Endothelial cell of umbilical vein (primary cell): Measurements from ENCODE around the gene GRIK1. TPM values are rescaled to one million over a fixed set of nuclear protein-coding genes. Genes with fewer than 3 reads are reported as not detected.

ENCODE experiments used
- BruUV-seq: library from RNA; stranded (reverse); fragments of 400-500 nt; replicated peaks from 2 replicates; lab custom pipeline; 2021; lab: Mats Ljungman, UMichigan
- CTCF ChIA-PET: fragments of 300-600, 350-600 bp; sonication (Branson Sonifier 250); formaldehyde crosslinking; loops from one replicate; lab custom pipeline; 2021; ENCODE audit warnings: antibody characterized with exemption, inconsistent platforms; lab: Charles Lee
- POLR2A ChIA-PET: fragments of 300-600, 350-600 bp; sonication (Branson Sonifier 250); formaldehyde crosslinking; loops from one replicate; lab custom pipeline; 2021; ENCODE audit warnings: antibody characterized with exemption, inconsistent platforms; lab: Charles Lee
- DNase-seq: peaks from one replicate; pipeline ENCODE4 v3.0.0-alpha.2; 2011; ENCODE audit warnings: low read depth, low spot score
- FAIRE-seq: peaks from 2 replicates; lab custom pipeline; 2011; peaks lifted over from hg19 to GRCh38; lab: Jason Lieb, UNC
- H2AFZ ChIP-seq: 2 replicates; pipeline ENCODE4 v1.6.0; 2012; ENCODE audit warnings: low read depth, low read length, control low read depth, inconsistent platforms
- H3K27ac ChIP-seq: 2 replicates; pipeline ENCODE4 v1.5.1; 2011; ENCODE audit warnings: low read depth, mild to moderate bottlenecking, control low read depth, low read length, moderate library complexity; ENCODE audit not compliant: insufficient read depth
- H3K27me3 ChIP-seq, 2 experiments: 2 replicates each; pipeline versions ENCODE4 v1.6.0 to v1.6.1; 2011; ENCODE audit warnings: low read length in 2 of 2, mixed read lengths in 1 of 2; ENCODE audit not compliant: control insufficient read depth in 2 of 2, insufficient read depth in 2 of 2
- H3K36me3 ChIP-seq, 2 experiments: 2 replicates in 1 of 2; 3 replicates in 1 of 2; pipeline ENCODE4 v1.5.1; 2011; ENCODE audit warnings: low read length in 2 of 2, mild to moderate bottlenecking in 1 of 2, moderate library complexity in 1 of 2; ENCODE audit not compliant: control insufficient read depth in 2 of 2, insufficient read depth in 2 of 2; ENCODE audit errors: extremely low read depth in 1 of 2
- H3K4me1 ChIP-seq: 3 replicates; pipeline ENCODE4 v1.5.1; 2011; ENCODE audit warnings: mild to moderate bottlenecking, low read length; ENCODE audit not compliant: control insufficient read depth, insufficient read depth; ENCODE audit errors: extremely low read depth
- H3K4me2 ChIP-seq: 2 replicates; pipeline ENCODE4 v1.6.1; 2011; ENCODE audit warnings: low read length, control low read depth, mixed read lengths; ENCODE audit not compliant: insufficient read depth
- H3K4me3 ChIP-seq, 3 experiments: fragments of 200-600 bp in 1 of 3; sonication (generic), shearing (Covaris generic) in 1 of 3; replicated peaks in 1 of 3; 2 replicates each; pipeline ENCODE4 v1.5.1; 2011 to 2016; ENCODE audit warnings: control low read depth in 3 of 3, low read length in 3 of 3, mild to moderate bottlenecking in 2 of 3, inconsistent platforms in 1 of 3, low read depth in 1 of 3, moderate library complexity in 1 of 3; ENCODE audit not compliant: insufficient read depth in 1 of 3
- H3K79me2 ChIP-seq: 2 replicates; pipeline ENCODE4 v1.6.0; 2012; ENCODE audit warnings: low read length, inconsistent platforms; ENCODE audit not compliant: control insufficient read depth, insufficient read depth
- H3K9ac ChIP-seq: replicated peaks from 2 replicates; pipeline ENCODE3; 2011; ENCODE audit warnings: low read length, control low read depth; ENCODE audit not compliant: insufficient read depth; ENCODE audit errors: extremely low read depth
- H3K9me1 ChIP-seq: replicated peaks from 3 replicates; pipeline ENCODE4 v1.6.0; 2011; ENCODE audit warnings: mild to moderate bottlenecking, low read length; ENCODE audit not compliant: control insufficient read depth, insufficient read depth; ENCODE audit errors: extremely low read depth
- H3K9me3 ChIP-seq: replicated peaks from 2 replicates; pipeline ENCODE4 v1.5.1; 2012; ENCODE audit warnings: low read length, inconsistent platforms; ENCODE audit not compliant: control insufficient read depth, insufficient read depth
- H4K20me1 ChIP-seq: replicated peaks from 2 replicates; pipeline ENCODE3; 2011; ENCODE audit warnings: mild to moderate bottlenecking, low read length; ENCODE audit not compliant: control insufficient read depth, insufficient read depth; ENCODE audit errors: extremely low read depth
- EZH2 ChIP-seq: IDR thresholded peaks from 2 replicates; pipeline ENCODE4 v1.6.1; 2012; ENCODE audit warnings: borderline replicate concordance, low read depth, mild to moderate bottlenecking, moderate library complexity, low read length, inconsistent platforms; ENCODE audit not compliant: severe bottlenecking
- FOS ChIP-seq: IDR thresholded peaks from 2 replicates; pipeline ENCODE4 v1.6.1; 2011; ENCODE audit warnings: mild to moderate bottlenecking, low read length, moderate library complexity, borderline replicate concordance; ENCODE audit not compliant: insufficient read depth
- GATA2 ChIP-seq: IDR thresholded peaks from 2 replicates; pipeline ENCODE4 v1.7.0; 2011; ENCODE audit warnings: low read depth, mild to moderate bottlenecking, moderate library complexity, mixed read lengths, low read length; ENCODE audit not compliant: insufficient read length, insufficient read depth
- JUN ChIP-seq: IDR thresholded peaks from 2 replicates; pipeline ENCODE4 v1.6.1; 2011; ENCODE audit warnings: borderline replicate concordance, low read depth; ENCODE audit not compliant: insufficient read length, insufficient read depth
- MYC ChIP-seq: IDR thresholded peaks from one replicate; pipeline ENCODE4 v1.6.1; 2011; ENCODE audit warnings: mild to moderate bottlenecking, low read depth, low read length
- POLR2A ChIP-seq: IDR thresholded peaks from 2 replicates; pipeline ENCODE4 v1.6.1; 2012; ENCODE audit warnings: low read depth, mild to moderate bottlenecking, control low read depth, low read length
- POLR2AphosphoS5 ChIP-seq: IDR thresholded peaks from 2 replicates; pipeline ENCODE4 v1.6.1; 2012; ENCODE audit warnings: low read depth, mild to moderate bottlenecking, control low read depth, low read length, moderate library complexity; ENCODE audit not compliant: insufficient read depth
- dilution Hi-C: fragments of 300-500 bp; cut with MboI; formaldehyde crosslinking; loops from one replicate; pipeline ENCODE4 v1.15.0; 2019; ENCODE audit warnings: low sequenced_read_pairs; ENCODE audit not compliant: extremely low pct_ligation_motif_present
- intact Hi-C: fragments of 100-400 bp; cut with micrococcal nuclease; formaldehyde crosslinking; loops from one replicate; pipeline ENCODE4 v1.10.0; 2022
- polyA plus RNA-seq, 4 experiments: library from polyadenylated mRNA; depleted of rRNA in 3 of 4; stranded (reverse) in 3 of 4; unstranded in 1 of 4; fragments of >200 nt; gene quantifications; 2 replicates each; pipeline versions ENCODE4 v1.2.1 to v1.2.3, GENCODE V29; 2011 to 2012; ENCODE audit warnings: missing spikeins in 1 of 4
- total RNA-seq: library from RNA; stranded (reverse); gene quantifications from 2 replicates; pipeline ENCODE4 v1.2.3, GENCODE V29; 2021
- TF ChIP-seq, protein P1 (sequence below), 2 donors: IDR thresholded peaks; 1 replicate in 1 of 2; 2 replicates in 1 of 2; pipeline ENCODE4 v1.5.1; 2011; ENCODE audit warnings: low read length in 2 of 2, mild to moderate bottlenecking in 2 of 2, moderate library complexity in 2 of 2, control low read depth in 1 of 2, inconsistent platforms in 1 of 2, low read depth in 1 of 2; ENCODE audit not compliant: insufficient read depth in 1 of 2; ENCODE audit errors: extremely low read depth in 1 of 2
- TF ChIP-seq, protein P2 (sequence below): IDR thresholded peaks from 2 replicates; pipeline ENCODE4 v1.6.1; 2011; ENCODE audit not compliant: insufficient read depth, insufficient read length

GRIK1 gene
- total and polyA plus RNA-seq, 2 donors (not counting 3 experiments of a cell fraction or from before 2014, with no cell fraction given) = not detected

DNA sequence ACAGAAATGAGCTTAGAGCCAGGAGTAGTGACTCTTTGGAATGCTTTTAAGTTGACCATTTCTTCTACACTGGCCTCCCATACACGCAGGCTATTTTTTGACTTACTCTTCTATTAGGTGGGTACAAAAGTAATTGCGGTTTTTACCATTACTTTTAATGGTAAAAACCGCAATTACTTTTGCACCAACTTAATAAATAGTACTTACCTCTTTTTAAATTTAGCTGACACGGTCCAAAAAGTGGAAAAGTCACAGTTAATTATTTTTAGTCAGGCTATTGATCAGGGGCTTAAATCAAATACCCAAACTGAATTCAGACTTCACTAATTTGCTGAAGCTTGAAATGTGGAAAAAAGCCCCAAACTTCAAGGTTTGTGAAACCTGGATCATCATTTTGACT lies 138.7 kb downstream of the GRIK1 start:
- intact Hi-C loops = no loop called here
- CTCF ChIA-PET = no interaction called here
- BruUV-seq = no TSS peak

More for the DNA sequence above, 138.7 kb downstream of the GRIK1 start:
- no peaks in the 10 kb centered on the region for H3K9me1 ChIP-seq
- dilution Hi-C loops = no loop called here
- H3K4me2 ChIP-seq = no peak overlapping the region
- POLR2A ChIA-PET = no interaction called here
- no peaks in the 10 kb centered on the region for H4K20me1 ChIP-seq
- H3K27ac ChIP-seq = no peak overlapping the region
- H3K4me3 ChIP-seq = no peak overlapping the region
- TF ChIP-seq POLR2AphosphoS5 (no peak), FOS (no peak), MYC (no peak), JUN (no peak), GATA2 (no peak), EZH2 (no peak), POLR2A (no peak)
- TF ChIP-seq, protein P1, sequence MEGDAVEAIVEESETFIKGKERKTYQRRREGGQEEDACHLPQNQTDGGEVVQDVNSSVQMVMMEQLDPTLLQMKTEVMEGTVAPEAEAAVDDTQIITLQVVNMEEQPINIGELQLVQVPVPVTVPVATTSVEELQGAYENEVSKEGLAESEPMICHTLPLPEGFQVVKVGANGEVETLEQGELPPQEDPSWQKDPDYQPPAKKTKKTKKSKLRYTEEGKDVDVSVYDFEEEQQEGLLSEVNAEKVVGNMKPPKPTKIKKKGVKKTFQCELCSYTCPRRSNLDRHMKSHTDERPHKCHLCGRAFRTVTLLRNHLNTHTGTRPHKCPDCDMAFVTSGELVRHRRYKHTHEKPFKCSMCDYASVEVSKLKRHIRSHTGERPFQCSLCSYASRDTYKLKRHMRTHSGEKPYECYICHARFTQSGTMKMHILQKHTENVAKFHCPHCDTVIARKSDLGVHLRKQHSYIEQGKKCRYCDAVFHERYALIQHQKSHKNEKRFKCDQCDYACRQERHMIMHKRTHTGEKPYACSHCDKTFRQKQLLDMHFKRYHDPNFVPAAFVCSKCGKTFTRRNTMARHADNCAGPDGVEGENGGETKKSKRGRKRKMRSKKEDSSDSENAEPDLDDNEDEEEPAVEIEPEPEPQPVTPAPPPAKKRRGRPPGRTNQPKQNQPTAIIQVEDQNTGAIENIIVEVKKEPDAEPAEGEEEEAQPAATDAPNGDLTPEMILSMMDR (IDR thresholded peaks at IDR 0.05; ENCODE audit: extremely low read depth in 1 of 2, insufficient read depth in 1 of 2, low read depth in 1 of 2, low read length in 2 of 2) = no peak
- TF ChIP-seq, protein P2, sequence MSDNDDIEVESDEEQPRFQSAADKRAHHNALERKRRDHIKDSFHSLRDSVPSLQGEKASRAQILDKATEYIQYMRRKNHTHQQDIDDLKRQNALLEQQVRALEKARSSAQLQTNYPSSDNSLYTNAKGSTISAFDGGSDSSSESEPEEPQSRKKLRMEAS = no peak
- H3K27me3 ChIP-seq = no peaks in the 10 kb centered on the region
- H3K36me3 ChIP-seq = no peaks in the 10 kb centered on the region
- no peaks in the 10 kb centered on the region for H3K79me2 ChIP-seq
- DNase-seq = no peak
- H2AFZ ChIP-seq = no peak overlapping the region
- no peak overlapping the region for H3K9ac ChIP-seq
- no peaks in the 10 kb centered on the region for H3K4me1 ChIP-seq
- FAIRE-seq = no peak
- H3K9me3 ChIP-seq = no peaks in the 10 kb centered on the region
